A673 (cell line): ENCODE results near the gene HECTD4. TPM values are rescaled to one million over a fixed set of nuclear protein-coding genes. Genes with fewer than 3 reads are reported as not detected.

Source experiments
- BruUV-seq: library from RNA; stranded (reverse); fragments of 400-500 nt; replicated peaks from 2 replicates; lab custom pipeline; 2021; lab: Mats Ljungman, UMichigan
- CTCF ChIA-PET: fragments of 300-600 bp; sonication (Branson Sonifier 250); formaldehyde crosslinking; loops from one replicate; lab custom pipeline; 2022; ENCODE audit warnings: antibody characterized with exemption; lab: Charles Lee
- POLR2A ChIA-PET: fragments of 300-600 bp; sonication (Branson Sonifier 250); formaldehyde crosslinking; loops from one replicate; lab custom pipeline; 2022; ENCODE audit warnings: antibody characterized with exemption; ENCODE audit not compliant: low non-redundant PET; lab: Charles Lee
- DNase-seq: peaks from one replicate; pipeline ENCODE4 v3.0.0-alpha.2; 2015; ENCODE audit warnings: low spot score
- H3K27ac ChIP-seq: fragments of 200-600 bp; sonication (generic); 2 replicates; pipeline ENCODE4 v1.5.1; 2016; ENCODE audit warnings: mixed run types, low read depth, mild to moderate bottlenecking, mixed read lengths, antibody characterized with exemption, low read length; ENCODE audit not compliant: poor library complexity, severe bottlenecking
- H3K27me3 ChIP-seq: fragments of 200-600 bp; sonication (generic); replicated peaks from 2 replicates; pipeline ENCODE4 v1.6.1; 2017; ENCODE audit warnings: mixed run types, low read depth, mild to moderate bottlenecking, mixed read lengths, antibody characterized with exemption, low read length; ENCODE audit not compliant: insufficient read depth, poor library complexity
- H3K36me3 ChIP-seq: fragments of 200-600 bp; sonication (generic); 2 replicates; pipeline ENCODE4 v1.6.1; 2016; ENCODE audit warnings: mixed run types, mild to moderate bottlenecking, mixed read lengths, antibody characterized with exemption, low read length; ENCODE audit not compliant: insufficient read depth, poor library complexity, severe bottlenecking
- H3K4me1 ChIP-seq: fragments of 200-600 bp; sonication (generic); 2 replicates; pipeline ENCODE4 v1.6.1; 2017; ENCODE audit warnings: mixed run types, mild to moderate bottlenecking, mixed read lengths, antibody characterized with exemption, low read length; ENCODE audit not compliant: insufficient read depth, poor library complexity, severe bottlenecking
- H3K4me3 ChIP-seq: fragments of 200-600 bp; sonication (generic); 2 replicates; pipeline ENCODE4 v1.5.1; 2016; ENCODE audit warnings: low read depth, mixed run types, mild to moderate bottlenecking, mixed read lengths, low read length; ENCODE audit not compliant: poor library complexity, severe bottlenecking
- H3K9me3 ChIP-seq: fragments of 200-600 bp; sonication (generic); 2 replicates; pipeline ENCODE4 v1.6.1; 2016; ENCODE audit warnings: mixed run types, low read depth, mild to moderate bottlenecking, mixed read lengths, antibody characterized with exemption, low read length; ENCODE audit not compliant: poor library complexity, severe bottlenecking
- CTCF ChIP-seq: fragments of 300-800, 200-600 bp; sonication (generic); conservative IDR thresholded peaks from 2 replicates; pipeline ENCODE4 v1.5.1; 2017; ENCODE audit warnings: low read depth, mild to moderate bottlenecking, antibody characterized with exemption, low read length, moderate library complexity, mixed read lengths
- EZH2 ChIP-seq: fragments of 200-600 bp; sonication (generic); IDR thresholded peaks from 2 replicates; pipeline ENCODE4 v1.6.1; 2017; ENCODE audit warnings: borderline replicate concordance, low read depth, mild to moderate bottlenecking, mixed read lengths, antibody characterized with exemption, low read length; ENCODE audit not compliant: poor library complexity, severe bottlenecking
- intact Hi-C: fragments of 100-400 bp; cut with micrococcal nuclease; formaldehyde crosslinking; loops from one replicate; pipeline ENCODE4 v1.10.0; 2022; ENCODE audit not compliant: unreplicated experiment
- total RNA-seq: library from RNA; stranded (reverse); gene quantifications from 2 replicates; pipeline ENCODE4 v1.2.3, GENCODE V29; 2021

Gene HECTD4
- total RNA-seq, 1 experiment from 2014 or later, result 52.1 TPM

DNA sequence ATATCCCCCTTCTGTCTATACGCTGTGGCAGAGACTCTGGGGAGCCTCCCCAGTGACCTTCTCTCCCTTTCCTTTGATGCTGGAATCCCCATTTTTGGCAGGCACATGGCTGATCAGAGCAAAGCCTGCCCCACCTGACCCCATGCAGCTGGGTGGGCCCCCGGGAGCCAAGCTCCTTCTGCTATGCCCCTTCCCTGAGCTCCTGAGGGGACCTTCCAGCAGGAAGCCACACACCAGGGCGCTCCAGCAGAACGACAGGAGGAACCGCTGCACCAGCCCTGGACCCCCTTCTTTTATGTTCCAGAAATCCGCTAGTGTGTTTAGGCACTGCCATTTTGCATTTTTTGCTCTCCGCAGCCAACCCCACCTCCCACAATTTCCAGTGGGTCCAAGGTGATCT is 212.3 kb downstream of the HECTD4 start:
- TF ChIP-seq CTCF (no peak), EZH2 (no peak)
- ChIA-PET POLR2A (no interaction called here), CTCF (no interaction called here)
- Histone ChIP-seq H3K27ac (no peak overlapping the region), H3K27me3 (no peaks in the 10 kb centered on the region), H3K9me3 (no peaks in the 10 kb centered on the region), H3K4me3 (no peak overlapping the region), H3K36me3 (peaks cover 3% of the 10 kb centered on the region), H3K4me1 (no peaks in the 10 kb centered on the region)
- intact Hi-C loops, result no loop called here
- no TSS peak for BruUV-seq
- DNase-seq, result no peak

- Histone ChIP-seq H3K27me3 (no peaks in the 10 kb centered on the region), H3K4me3 (no peak overlapping the region), H3K4me1 (no peaks in the 10 kb centered on the region), H3K27ac (no peak overlapping the region), H3K36me3 (peaks cover 3% of the 10 kb centered on the region), H3K9me3 (no peaks in the 10 kb centered on the region)
- intact Hi-C loops, result no loop called here
- CTCF ChIA-PET, result no interaction called here
- no peak for TF ChIP-seq EZH2
- TF ChIP-seq CTCF, result no peak
- POLR2A ChIA-PET, result no interaction called here
- no peak for DNase-seq
- no TSS peak for BruUV-seq
Observed at GRCh38 chr12:112169161-112169872, 212.9 kb downstream of the HECTD4 start.

DNA sequence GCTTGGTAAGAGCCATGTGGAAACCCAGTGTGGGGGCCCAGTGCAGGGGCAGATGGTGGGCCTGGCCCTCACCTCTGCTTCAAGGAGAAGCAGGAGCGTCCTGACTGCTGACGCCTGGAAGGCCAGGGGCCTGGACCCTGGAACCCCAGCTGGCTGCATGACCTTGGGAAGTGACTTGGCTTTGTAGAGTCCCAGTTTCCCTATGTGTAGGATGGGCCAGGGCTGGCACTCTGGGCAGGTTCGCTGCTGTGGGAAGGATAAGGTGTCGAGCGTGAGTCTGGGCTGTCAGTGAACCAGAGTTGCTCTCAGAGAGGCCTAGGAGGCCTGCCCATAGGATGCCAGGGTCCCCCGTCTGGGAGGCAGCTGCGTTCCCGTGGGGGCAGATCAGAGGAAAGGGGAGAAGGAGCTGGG is 213.7 kb downstream of the HECTD4 start:
- Histone ChIP-seq H3K27me3 (no peaks in the 10 kb centered on the region), H3K4me1 (no peaks in the 10 kb centered on the region), H3K9me3 (no peaks in the 10 kb centered on the region), H3K27ac (no peak overlapping the region), H3K36me3 (peaks cover 3% of the 10 kb centered on the region), H3K4me3 (no peak overlapping the region)
- no TSS peak for BruUV-seq
- TF ChIP-seq CTCF, result no peak
- no peak for TF ChIP-seq EZH2
- DNase-seq, result no peak
- intact Hi-C loops, result no loop called here
- CTCF ChIA-PET, result no interaction called here
- POLR2A ChIA-PET, result no interaction called here
